HG02759 (cell line): ENCODE measurements around the gene PRRG2.
A peak's percentile ranks its signal among the peaks of the same experiment; 100 is the strongest.

ENCODE experiments used
- ATAC-seq: cut with Tn5 transposase; IDR thresholded peaks from one replicate; pipeline ENCODE4 v1.9.1; 2021; ENCODE audit warnings: mild to moderate bottlenecking, moderate library complexity; ENCODE audit not compliant: unreplicated experiment

The PRRG2 gene

DNA sequence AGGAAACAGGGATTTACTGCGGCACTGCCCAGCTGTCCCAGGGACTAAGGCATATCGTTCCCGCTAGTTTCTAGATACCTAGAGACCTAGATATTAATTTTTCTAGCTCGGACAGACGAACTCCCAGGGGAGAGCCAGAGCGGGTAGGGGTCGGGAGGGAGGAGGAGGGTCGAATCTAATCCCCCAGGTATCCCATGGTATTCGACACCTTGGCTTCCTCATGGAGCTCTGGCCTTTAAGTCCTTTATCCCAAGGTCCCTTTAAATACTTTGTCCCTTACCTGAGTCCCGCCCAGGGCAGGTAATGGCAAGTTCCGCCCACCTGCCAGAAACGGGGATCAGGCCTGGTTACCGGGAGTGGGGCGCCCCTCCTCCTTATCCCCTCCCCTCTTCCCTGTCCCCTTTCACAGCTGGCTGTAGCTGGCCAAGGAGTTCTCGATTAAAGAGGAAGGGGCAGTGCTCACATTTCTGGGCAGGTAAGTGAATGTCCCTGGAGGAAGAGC lies at the start of gene PRRG2:
Gene PRRG2 (plus strand): TSS at position 310 of the 502 bp plus-strand sequence. CDS start 1,904 bp downstream, outside the sequence.
- ATAC-seq = no peak

DNA sequence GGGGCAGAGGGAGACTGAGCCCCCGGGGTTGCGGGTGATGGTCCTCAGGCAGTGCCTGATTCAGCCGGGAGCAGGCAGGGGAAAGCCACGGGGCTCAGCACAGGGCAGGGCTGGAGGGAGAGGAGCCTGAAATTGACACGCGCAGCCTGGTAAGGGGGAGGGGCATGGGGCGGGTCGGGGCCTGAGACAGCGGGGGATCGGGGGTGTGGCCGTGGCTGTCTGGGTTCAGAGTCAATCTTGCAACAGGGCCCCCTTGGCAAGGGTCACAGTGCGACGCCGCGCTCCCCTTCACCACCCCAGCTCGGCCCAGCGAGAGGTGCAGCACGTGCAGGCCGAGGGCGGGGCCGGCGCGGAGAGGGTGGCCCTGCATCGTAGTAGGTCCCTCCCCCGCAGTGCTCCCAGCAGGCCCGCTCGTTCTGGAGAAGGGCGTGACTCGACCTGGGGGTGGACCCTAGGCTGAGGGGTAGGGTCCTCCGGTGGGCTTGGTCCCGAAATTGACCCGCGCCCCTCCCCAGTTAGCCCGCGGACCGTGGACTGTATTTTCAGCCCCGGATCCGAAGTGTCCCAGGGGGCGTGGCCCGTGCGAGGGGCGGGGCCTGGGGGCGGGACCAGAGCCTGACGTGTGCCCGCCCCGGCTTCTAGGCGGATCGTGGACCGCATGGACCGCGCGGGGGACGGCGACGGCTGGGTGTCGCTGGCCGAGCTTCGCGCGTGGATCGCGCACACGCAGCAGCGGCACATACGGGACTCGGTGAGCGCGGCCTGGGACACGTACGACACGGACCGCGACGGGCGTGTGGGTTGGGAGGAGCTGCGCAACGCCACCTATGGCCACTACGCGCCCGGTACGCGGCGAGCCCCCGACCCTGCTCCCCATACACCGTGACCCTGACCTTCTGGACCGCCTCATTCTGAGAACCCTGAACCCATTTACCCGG lies 47.3 kb upstream of the PRRG2 start:
- peak; percentile 74 for ATAC-seq

DNA sequence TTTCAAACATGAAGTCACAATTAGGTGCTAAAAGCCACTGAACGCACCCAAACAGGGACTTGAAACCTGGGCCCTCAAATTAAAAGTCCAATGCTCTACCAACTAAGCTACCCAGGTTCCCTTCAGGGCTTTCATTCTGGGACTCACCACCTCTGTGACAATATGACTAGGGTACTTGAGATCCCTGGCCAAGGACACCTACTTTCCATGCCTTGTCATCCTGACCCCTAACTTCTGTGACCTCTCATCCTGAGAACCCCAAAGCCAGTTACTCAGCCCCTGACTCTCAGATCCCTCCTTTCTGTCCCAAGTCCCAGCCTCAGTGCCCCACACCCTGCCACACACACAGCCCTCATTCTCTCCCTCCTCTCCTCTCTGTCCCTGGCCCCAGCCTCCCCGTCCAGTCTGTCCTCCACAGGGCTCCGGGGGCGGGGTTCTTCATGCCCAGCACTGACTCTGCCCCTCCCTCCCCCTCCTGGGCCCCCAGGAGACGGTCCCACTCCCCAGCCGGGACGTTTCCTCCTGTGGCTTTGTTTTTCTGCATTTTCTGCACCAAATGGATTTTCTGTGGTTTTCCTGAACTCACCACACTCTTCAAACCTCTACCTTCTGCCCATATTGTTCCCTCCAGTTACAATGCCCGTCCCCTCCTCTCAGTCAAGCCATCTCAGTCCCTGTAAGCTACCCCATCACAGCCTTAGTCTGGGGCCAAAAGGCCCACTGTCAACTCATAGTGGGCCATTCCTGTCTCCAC lies 46.3 kb upstream of the PRRG2 start:
- no peak for ATAC-seq

GRCh38 chr19:49536921-49537462 lies 44.1 kb upstream of the PRRG2 start:
- no peak for ATAC-seq

- ATAC-seq = no peak
Measured at GRCh38 chr19:49538643-49539042, 42.5 kb upstream of the PRRG2 start.

- no peak for ATAC-seq
Measured at GRCh38 chr19:49539192-49539952, 41.7 kb upstream of the PRRG2 start.

GRCh38 chr19:49541914-49542313 lies 39.2 kb upstream of the PRRG2 start:
- no peak for ATAC-seq

DNA sequence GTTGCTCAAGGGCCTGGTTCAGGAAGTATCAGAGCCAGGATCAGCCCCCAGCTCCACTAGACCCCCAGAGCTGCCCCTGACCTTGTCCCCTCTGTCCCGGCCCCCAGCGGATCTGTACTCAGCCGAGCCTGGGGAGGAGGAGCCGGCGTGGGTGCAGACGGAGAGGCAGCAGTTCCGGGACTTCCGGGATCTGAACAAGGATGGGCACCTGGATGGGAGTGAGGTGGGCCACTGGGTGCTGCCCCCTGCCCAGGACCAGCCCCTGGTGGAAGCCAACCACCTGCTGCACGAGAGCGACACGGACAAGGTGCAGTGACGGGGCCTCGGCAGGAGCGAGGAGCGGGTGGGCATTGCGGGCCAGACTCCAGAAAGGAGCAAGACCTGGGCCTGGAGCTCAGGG lies 38.7 kb upstream of the PRRG2 start:
- ATAC-seq = no peak

DNA sequence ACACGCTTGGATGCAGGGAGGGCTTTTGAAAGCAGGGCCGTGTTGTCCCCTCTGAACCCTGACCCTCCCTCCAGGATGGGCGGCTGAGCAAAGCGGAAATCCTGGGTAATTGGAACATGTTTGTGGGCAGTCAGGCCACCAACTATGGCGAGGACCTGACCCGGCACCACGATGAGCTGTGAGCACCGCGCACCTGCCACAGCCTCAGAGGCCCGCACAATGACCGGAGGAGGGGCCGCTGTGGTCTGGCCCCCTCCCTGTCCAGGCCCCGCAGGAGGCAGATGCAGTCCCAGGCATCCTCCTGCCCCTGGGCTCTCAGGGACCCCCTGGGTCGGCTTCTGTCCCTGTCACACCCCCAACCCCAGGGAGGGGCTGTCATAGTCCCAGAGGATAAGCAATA lies 38.1 kb upstream of the PRRG2 start:
- ATAC-seq = no peak

DNA sequence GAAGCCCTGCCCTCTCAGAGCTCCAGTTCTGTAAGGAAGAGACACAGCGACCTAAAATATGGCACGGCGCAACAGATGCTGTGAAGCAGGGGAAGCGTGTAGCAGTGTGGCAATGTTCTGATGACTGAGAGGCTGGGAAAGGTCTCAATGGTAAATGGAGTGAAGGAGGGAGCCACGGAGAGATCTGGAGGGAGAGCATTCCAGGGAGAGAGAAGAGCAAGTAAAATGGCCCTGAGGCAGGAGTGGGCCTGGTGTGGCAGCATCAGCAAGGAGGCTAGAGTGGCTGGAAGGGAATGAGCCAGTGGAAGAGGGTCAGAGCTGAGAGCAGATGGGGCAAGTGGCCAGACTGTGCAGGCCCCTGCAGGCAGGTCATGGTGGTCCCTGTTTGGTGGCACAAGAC lies 37.0 kb upstream of the PRRG2 start:
- ATAC-seq = no peak

- no peak for ATAC-seq
Measured at GRCh38 chr19:49546825-49547565, 34.1 kb upstream of the PRRG2 start.

DNA sequence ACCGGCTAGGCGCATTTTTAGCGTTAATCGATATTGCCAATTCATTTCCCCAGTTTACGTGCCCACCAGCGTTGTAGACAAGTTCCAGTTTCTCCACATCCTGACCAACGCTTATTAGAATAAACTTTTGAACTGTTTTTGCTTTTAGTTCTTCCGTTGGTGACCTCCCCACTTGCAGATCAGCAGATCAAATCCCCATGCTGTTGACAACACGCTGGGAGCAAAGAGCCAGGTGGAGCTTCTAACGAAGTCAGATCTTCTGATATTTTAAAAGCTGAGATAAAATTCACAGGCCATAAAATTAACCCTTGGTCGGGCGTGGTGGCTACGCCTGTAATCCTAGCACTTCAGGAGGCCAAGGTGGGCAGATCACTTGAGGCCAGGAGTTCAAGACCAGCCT lies 32.1 kb upstream of the PRRG2 start:
- no peak for ATAC-seq

DNA sequence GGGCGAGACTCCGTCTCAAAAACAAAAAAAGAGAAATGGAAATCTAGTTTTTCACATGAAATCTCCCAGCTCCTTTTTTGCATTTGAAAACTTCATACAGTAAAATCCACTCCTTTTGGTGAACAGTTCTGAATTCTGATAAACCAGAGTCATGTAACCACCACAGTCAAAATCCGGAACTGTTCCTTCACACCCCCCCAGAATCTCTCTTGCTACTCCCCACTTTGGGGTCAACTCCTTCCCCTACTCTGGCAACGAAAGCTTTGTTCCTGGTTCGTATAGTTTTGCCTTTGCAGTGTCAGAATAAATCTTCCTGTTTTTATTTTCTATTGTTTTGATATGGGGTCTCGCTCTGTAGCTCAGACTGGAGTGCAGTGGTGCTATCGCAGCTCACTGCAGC lies 29.6 kb upstream of the PRRG2 start:
- ATAC-seq = no peak

- ATAC-seq = no peak
Measured at GRCh38 chr19:49552749-49553148, 28.4 kb upstream of the PRRG2 start.

DNA sequence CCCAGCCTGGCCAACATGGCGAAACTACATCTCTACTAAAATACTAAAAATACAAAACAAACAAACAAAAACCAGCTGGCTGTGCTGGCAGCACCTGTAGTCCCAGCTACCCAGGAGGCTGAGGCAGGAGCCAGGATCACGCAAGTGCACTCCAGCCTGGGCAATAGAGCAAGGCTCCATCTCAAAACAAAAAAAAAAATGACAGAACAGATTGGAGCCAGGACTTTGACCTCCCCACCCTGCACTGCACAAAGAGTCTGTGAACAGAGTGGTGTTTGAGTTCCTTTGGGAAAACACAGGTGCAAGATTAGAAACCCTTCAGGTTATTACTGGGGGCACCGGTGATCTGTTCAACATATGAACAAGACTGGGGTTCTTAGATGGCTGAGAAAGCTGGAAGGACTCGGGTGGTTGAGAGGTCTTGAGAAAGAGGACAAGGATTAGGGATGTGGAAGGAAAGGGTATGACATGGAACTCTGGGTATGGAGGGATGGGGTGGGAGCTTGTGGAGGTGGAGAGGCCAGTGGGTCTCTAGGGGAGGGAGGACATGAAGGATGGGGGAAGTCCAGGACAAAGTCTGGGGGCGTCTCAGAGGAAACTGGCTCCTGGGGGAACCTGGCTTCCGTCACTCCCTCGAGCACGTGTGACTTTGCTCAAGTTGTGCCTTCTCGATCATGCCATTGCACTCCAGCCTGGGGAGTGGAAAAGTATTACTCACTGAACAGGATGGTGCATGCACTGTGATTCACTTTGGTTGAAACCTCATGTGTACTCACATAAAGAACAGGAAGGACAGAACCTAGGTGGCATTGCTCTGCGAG lies 27.5 kb upstream of the PRRG2 start:
- ATAC-seq = no peak

- no peak for ATAC-seq
Measured at GRCh38 chr19:49554701-49555181, 26.4 kb upstream of the PRRG2 start.

GRCh38 chr19:49555600-49556411 lies 25.3 kb upstream of the PRRG2 start:
- ATAC-seq = no peak
